KG1 (cell line): ENCODE data around the gene MGLL.
"Not testable (repeated sequence)": the region's sequence is repeated elsewhere in the genome, so short reads cannot be mapped to it uniquely, and the experiment has no call there.

Experiments used
- DNase-seq: peaks from one replicate; lab custom pipeline; 2025; lab: John Stamatoyannopoulos, UW

Gene MGLL

DNA sequence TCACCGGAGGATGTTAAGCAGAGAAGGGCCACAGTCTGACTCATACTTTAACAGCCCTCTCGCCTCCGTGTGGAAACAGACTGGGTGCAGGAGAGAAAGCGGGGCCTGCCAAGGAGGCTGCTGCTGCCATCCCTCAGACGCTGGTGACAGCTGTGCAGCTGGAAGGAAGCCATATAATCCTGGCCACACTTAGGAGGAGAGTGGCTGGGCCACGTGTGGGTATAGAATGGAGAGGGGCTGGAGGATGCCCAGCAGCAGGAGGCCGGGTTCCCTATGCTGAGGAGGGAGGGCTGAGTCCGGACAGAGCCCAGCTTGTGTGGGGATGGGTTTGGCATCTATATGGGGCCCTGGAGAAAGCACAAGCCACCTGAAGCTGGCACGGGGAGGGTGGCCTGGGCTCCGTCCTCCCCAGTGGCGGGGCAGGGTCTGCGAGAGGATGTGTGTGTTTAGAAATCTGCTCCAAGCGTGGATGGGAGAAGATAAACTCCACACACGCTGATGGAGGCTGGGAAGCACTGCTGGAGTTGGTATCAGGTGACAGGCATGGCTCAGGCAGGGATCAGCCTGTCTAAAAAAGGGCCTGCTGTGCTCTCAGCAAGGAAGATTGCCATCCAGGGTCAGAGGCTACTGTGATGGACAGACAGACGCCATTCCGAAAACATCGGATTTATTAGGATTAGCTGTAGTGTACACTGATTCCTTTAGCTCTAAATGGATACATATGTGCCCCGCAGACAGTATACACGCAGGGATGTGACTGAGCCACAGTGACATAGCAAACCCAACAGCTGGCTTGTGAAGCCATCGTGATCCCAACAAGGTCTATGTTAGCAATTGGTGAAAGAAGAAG, 133.7 kb downstream of the MGLL start:
- DNase-seq, result no peak

DNA sequence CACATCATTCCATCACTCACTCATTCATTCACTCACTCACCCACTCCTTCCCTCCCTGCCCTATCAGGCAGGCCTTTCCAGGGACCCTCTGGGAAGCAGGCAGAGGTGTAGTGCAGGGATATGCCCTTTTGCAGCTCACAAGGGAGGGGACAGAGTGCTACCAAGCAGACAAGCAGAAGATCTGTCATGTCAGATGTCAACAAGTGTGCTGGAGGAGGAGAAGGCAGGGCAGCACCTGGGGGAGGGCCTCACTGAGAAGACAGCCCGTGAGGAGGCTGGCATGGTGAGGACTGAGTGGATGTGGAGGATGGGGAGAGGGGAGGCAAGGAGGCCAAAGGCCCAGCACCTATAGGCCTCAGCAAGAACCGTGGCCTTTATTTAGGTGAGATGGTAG, 134.3 kb downstream of the MGLL start:
- no peak for DNase-seq

DNA sequence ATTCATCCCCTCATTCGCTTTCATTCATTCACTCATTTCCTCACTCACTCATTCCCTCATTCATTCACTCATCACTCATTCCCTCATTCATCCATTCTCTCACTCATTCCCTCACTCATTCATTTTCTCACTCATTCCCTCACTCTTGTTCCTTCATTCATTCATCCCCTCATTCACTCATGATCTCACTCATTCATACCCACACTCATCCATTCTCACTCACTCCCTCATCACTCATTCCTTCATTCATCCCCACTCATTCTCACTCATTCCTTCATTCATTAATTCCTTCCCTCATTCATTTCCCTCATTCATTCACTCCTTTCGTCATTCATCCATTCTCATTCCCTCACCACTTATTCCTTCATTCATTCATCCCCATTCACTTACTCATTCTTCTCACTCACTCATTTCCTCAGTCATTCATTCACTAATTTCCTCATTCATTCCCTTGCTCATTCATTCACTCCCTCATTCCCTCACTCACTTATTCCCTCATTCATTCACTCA, 135.0 kb downstream of the MGLL start:
- DNase-seq, result no peak

DNA sequence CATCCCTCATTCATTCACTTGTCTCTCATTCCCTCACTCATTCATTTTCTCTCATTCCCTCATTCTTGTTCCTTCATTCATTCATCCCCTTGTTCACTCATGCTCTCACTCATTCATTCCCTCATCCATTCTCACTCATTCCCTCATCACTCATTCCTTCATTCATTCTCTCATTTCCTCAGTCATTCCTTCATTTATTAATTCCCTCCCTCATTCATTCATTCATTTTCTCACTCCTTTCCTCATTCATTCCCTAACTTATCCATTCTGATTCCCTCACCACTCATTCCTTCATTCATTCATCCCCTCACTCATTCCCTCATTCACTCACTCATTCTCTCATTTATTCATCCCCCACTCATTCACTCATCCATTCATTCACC, 135.8 kb downstream of the MGLL start:
- no peak for DNase-seq

DNA sequence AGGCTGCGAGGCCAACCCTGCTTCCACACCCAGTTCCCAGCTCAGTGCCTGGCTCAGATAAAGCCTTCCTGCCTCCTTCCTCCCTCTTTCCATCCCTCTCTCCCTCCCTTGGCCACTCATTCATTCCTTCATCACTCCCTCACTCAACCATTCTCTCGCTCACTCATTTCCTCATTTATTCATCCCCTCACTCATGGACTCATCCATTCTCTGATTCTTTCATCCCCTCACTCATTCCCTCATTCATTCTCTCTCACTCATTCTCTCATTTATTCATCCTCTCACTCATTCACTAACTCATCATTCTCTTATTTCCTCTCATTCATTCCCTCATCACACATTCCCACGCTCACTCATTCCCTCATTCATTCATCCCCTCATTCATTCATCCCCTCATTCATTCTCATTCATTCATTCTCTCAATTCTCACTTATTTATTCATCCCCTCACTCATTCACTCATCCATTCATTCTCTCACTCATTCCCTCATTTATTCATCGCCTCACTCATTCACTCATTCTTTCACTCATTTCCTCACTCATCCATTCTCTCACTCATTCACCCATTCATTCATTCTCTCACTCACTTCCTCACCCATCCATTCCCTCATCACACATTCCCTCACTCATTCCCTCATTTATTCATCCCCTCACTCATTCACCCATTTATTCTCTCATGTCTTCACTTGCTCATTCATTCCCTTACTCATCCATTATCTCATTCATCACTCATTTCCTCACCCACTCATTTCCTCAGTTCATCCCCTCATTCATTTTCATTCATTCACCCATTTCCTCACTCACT, 136.4 kb downstream of the MGLL start:
- DNase-seq, result no peak

DNA sequence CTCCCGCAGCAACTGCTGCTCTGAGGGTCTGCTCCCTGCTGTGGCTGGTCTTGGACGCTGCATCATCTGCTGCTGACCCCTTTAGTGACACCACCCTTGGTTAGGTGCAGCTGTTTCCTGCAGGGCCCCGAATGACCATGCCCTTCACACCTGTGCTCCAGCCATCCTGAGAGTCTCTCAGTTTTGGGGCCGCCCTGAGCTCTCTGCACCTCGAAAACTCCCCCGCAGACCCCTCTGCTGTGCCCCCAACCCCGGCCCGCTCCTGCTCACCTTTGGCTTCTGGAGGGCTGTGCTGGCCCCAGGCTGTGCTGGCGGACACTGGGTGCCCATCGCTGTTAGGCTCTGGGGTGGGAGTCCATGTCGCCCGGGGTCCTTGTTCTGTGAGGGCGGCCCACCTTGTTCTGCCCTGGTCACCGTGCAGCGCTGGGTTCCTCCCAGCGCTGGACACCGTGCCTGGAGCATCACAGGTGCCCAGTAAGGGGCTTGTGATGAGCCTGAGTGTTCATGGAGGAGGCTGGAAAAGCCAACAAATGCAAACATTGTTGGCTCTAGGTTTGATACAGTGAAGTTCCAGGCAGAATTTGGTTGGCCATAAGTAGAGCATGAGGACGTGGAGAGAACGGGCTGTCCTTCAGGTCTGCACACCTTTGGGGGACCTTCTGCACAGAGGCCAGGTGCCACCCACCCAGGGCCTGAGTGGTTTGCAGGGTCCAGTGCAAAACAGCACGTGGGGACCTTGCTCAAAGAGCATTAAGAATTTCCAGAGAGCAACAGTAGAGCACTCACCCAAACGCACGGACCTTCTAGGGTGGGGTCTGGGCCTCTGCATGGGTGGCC, 137.2 kb downstream of the MGLL start:
- no peak for DNase-seq

DNA sequence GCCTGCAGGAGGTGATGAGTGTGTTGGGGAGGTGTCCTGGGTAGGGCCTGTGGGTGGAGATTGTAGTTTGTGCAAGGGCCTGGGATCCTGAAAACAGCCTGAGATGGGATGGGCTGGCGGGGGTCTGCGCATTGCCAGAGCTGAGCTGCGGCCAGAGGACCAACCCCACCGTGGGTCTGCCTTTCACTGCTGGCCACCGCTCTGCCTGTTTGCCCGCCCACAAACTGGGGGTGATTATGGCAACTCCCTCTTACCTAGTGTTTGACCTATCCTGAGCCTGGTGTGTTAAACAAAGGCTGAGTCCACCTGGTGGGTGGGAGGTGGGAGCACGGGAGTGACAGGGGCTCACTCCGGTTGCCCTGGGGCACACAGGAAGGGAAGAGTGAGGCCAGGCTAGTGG, 139.8 kb downstream of the MGLL start:
- DNase-seq, result no peak

DNA sequence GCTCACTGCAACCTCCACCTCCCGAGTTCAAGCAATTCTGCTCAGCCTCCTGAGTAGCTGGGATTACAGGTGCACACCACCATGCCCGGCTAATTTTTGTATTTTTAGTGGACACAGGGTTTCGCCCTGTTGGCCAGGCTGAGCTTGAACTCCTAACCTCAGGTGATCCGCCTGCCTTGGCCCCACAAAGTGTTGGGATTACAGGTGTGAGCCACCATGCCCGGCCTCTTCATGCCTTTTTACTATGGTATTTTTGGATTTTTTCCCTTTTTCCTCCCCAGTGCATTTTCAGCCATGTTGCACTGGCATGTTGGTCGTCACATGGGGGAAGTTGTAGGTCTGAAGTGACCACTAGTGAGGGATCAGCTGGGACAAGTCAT, 140.2 kb downstream of the MGLL start:
- DNase-seq, result not testable (repeated sequence)

DNA sequence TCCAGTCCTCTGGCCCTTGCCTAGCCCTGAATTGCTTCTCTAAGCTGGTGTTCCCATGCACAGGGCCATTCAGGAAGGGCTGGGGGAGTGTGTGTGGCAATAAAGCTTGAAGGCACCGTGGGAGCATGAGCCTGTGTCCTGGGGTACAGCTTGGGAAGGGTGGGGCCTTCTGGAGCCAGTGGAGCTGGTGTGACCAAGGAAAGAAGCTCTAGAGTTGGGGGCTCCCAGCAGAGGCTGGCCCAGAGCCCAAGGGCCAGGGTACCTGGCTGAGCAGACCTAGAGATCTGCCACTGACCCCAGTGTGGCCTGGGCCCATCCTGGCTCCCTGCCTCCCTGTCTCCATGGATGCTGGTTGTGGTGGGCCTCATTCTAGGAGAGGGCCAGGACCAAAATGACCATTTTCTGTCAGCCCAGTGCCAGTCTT, 141.5 kb downstream of the MGLL start:
- no peak for DNase-seq

DNA sequence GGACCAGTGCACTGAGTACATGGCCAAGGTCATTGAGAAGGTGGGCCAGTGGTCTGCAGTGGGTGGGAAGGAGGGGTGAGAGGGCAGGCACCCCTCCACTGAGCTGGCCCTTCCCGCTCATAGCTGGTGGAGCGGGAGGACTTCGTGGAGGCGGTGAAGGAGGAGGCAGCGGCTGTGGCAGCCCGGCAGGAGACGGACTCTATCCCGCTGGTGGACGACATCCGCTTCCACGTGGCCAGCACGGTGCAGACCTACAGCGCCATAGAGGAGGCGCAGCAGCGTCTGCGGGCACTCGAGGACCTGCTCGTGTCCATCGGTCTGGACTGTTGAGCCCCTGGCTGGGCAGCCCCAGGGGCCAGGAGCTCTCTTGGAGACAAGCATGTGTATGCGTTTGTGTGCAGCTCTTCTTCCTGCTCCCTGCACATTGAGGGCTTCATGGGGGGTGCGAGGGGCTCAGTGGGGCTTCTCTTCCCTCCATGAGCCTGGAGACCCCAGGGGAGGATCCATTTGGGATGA, 142.1 kb downstream of the MGLL start:
- no peak for DNase-seq

DNA sequence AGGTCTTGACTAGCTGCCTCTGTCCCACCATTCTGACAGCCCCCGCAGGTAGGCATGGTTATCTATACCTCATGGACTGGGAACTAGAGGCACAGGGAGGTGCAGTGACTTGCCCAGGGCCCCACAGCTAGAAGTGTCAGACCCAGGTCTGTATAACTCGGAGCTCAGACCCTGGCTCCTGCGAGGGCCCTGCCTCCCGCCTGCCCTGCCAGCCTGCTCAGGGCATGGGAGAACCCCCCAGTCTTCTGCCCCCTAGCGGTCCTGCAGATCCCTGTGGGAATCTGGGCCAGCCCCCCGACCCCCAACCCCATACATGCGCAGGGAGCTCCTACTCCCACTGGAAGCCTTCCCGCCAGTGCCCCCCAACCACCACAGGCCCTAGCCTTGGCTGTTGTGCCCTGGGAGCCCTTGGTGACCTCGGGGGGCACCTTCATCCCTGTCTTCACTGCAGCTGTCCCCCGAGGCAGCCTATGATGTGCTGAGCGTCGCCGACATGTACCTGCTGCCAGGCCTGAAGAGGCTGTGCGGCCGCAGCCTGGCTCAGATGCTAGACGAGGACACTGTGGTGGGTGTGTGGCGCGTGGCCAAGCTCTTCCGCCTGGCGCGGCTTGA, 142.7 kb downstream of the MGLL start:
- DNase-seq, result no peak

DNA sequence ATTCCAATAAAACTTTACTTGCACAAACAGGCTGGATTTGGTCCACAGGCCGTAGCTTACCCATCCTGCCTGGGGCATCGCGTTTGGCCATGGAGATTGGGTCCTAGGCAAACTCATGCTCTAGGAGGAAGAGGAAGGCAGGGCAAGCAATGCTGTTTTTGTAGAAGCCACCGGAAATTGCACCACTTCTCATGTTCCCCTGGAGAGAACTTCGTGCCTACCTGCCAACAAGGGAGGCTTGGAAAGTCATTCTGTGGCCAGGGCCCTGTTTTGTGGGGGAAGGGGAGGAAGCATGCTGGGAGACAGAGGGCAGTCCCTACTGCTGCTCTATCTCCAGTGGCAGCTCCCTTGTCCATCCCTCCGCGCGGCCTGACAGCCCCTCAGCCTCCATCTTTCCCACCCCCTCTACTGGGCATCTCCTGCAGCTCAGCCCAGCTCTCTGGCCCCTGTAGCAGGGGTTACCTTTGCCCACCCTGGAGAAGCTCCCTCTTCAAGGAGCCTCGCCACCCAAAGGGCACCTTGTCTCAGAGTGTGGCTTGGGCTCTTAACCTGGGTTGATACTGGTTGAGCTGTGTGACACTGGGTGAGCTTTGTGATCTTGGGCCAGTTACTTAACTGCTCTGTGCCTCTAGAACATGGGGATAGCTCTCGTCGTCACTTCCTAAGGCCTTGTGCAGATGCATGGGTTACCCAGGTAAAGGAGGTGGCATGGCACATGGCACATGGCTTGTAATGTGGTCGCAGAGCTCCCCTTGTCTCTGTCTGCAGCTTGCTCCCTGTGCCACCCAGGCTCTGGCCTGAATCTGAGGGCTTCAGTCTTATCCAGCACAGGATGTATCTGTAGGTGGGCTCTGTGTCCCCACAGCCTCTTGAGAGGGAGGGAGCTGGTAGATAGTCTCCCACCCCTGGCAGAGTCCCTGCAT, 143.4 kb downstream of the MGLL start:
- DNase-seq, result no peak

DNA sequence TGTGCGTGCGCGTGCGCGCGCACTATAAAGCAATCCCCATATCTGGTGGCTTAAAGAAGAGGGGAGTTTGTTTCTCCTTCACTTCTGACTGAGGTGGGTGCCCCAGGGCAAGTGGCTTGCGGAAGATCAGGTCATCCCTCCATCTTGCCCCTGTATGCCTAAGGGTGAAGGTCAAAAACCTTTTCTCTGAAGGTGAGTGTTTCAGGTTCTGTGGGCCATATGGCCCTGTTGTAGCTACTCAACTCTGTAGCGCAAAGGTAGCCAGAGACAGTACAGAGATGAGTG, 144.1 kb downstream of the MGLL start:
- no peak for DNase-seq

DNA sequence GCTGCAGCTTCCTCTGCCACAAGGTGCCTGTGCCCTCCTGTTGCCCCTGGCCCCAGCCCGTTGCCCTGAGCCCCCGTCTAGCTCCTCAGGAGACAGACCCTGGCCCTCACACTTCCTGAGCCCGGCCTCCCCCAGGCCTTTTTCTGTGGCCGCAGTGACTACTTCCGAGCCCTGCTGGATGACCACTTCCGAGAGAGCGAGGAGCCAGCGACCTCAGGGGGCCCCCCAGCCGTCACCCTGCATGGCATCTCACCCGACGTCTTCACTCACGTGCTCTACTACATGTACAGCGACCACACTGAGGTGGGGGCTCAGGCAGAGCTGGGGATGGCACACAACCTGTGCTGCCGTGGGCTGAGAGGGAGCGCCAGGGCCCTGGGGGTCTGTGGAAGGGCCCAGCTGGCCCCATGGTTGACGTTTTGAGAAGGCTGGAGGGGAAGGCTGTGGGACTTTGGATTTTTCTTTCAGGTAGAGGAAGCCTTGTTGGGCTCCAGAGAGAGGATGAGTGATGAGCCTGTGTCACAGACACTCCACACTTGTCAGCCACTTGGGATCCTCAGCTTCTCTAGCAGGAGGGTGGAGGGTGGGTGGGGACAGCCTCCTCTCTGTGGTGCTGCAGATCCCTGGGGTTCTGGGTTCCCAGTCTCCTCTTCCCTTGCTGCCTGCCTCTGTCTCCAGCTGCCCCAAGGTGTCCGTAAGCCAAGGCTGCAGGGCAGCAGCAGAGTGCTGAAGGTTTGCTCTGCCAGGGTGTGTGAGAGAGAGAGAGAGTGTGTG, 144.6 kb downstream of the MGLL start:
- no peak for DNase-seq

DNA sequence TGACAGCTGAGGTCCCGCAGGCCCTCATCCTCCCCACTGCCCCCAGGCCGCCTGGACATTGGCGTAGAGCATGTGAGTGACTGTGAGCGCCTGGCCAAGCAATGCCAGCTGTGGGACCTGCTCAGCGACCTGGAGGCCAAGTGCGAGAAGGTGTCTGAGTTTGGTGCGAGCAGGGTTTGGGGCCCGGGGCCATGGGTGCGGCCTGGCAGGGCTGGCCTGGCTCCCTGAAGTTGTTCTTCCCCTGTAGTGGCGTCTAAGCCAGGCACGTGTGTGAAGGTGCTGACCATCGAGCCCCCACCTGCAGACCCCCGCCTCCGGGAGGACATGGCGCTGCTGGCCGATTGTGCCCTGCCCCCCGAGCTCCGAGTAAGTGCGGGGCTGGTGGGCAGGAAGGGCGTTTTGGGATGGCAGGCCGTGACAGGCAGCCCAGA, 145.4 kb downstream of the MGLL start:
- DNase-seq, result no peak

DNA sequence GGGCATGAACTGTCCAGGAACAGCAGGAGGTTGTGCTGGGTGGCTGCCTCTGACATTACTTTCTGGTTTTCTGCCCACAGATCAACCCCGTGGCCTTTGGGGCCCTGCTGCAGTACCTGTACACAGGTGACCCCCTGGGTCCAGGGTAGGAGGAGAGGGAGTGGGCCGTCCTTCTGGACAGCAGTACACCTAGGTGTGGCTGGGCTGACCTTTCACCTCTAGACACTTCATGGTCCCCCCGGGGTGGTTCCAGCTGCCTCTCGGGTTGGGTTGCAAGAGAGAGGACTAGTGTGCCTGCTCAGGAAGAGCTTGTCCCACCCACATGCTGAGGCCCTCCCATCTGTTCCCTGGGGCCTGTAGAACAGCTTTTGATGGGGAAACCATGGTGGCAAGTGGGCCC, 145.9 kb downstream of the MGLL start:
- DNase-seq, result no peak

DNA sequence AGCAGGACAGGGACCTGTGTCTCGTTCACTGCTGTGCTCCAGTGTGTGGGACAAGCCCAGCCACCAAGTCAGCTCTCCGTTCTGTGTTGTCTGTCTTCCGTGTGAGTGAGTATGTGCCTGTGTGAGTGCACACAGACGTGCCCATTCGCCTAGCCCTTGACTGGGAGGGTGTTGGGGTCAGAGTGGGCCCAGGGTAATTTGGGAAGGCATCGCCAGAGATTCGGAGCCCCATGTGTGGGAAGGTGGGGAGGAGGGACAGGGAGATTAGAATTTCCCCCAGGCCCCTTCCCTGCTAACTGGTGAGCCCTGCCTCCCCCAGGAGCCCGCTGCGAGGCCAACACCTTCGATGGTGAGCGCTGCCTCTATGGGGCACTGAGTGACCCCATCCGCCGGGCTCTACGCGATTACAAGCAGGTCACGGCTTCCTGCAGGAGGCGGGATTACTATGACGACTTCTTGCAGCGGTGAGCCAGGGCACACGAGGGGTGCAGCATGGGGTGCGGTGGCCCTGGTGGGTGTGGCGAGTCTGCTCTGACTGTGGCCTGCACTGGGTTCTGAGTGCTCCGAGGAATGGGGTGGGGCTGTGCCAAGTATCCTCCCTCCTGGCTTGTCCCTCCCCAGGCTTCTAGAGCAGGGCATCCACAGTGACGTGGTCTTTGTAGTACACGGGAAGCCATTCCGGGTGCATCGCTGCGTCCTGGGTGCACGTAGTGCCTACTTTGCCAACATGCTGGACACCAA, 146.5 kb downstream of the MGLL start:
- no peak for DNase-seq

DNA sequence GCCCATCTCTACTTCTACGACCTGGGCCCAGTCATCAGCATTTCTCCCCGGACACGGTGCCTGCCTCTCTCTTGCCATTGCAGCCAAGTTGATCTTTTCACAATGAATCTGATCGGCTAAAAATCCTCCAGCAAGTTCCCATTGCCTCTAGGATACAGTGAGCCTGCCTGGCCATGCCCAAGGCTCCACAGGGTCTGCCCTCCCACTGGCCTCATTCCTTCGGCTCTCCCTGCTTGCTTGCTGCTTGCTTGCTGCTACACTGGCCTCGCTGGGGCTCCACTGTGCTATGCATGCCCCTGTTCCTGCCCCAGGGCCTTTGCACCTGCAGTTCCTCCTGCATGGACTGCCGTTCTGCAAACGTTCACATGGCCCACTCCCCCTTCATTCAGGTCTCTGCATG, 147.5 kb downstream of the MGLL start:
- DNase-seq, result no peak

DNA sequence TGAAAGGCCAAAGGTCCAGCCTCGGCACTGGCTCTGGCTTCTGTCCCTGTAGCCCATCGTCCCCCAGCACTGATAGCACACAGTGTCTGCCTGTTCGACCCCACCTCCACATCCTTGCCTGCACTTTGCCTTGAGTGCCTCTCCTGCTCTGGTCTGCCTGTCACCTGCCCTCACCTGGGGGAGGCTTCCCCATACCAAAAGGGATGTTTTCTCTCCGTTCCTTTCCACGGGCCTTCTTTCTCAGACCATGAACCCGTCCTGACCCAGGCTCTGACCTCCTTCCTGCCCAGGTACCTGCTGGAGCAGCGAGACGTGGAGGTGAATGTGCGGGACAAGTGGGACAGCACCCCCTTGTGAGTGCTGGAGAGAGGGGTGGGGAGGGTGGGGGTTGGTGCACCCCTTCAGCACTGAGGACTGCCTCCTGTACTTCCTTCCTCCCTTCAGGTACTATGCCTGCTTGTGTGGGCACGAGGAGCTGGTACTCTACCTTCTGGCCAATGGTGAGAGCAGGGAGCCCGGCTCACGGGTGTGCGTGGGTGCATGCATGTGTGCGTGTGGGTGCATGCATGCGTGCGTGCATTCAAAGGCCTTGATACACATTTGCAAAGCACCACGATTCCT, 148.1 kb downstream of the MGLL start:
- DNase-seq, result no peak
